NCI-H748 (cell line): Measurements from ENCODE around the gene BRPF3.
"Not testable (repeated sequence)": the region's sequence is repeated elsewhere in the genome, so short reads cannot be mapped to it uniquely, and the experiment has no call there.

Experiments
- DNase-seq: peaks from one replicate; lab custom pipeline; 2025; ENCODE audit not compliant: unreplicated experiment; lab: John Stamatoyannopoulos, UW

Gene BRPF3

GRCh38 chr6:36200154-36200891, 3.8 kb downstream of the BRPF3 start:
- DNase-seq, result no peak

GRCh38 chr6:36200998-36201596, 4.6 kb downstream of the BRPF3 start:
- DNase-seq, result no peak

- DNase-seq, result no peak
These were observed 5.1 kb downstream of the BRPF3 start for GRCh38 chr6:36201612-36202011.

- no peak for DNase-seq
These were observed 5.6 kb downstream of the BRPF3 start for GRCh38 chr6:36202101-36202500.

GRCh38 chr6:36204068-36204753, 7.7 kb downstream of the BRPF3 start:
- no peak for DNase-seq

- no peak for DNase-seq
These were observed 10.6 kb downstream of the BRPF3 start for GRCh38 chr6:36207155-36207554.

GRCh38 chr6:36209606-36210005, 13.1 kb downstream of the BRPF3 start:
- no peak for DNase-seq

GRCh38 chr6:36210182-36210581, 13.6 kb downstream of the BRPF3 start:
- DNase-seq, result no peak

- DNase-seq, result no peak
These were observed 14.5 kb downstream of the BRPF3 start for GRCh38 chr6:36210886-36211595.

- DNase-seq, result no peak
These were observed 20.0 kb downstream of the BRPF3 start for GRCh38 chr6:36216559-36216958.

GRCh38 chr6:36217188-36217587, 20.6 kb downstream of the BRPF3 start:
- DNase-seq, result no peak

GRCh38 chr6:36217946-36218345, 21.4 kb downstream of the BRPF3 start:
- no peak for DNase-seq

GRCh38 chr6:36218516-36218915, 22.0 kb downstream of the BRPF3 start:
- DNase-seq, result not testable (repeated sequence)

GRCh38 chr6:36219081-36219480, 22.5 kb downstream of the BRPF3 start:
- DNase-seq, result no peak

GRCh38 chr6:36220226-36220625, 23.7 kb downstream of the BRPF3 start:
- DNase-seq, result no peak

GRCh38 chr6:36221674-36222073, 25.1 kb downstream of the BRPF3 start:
- no peak for DNase-seq

GRCh38 chr6:36222924-36223323, 26.4 kb downstream of the BRPF3 start:
- no peak for DNase-seq

- DNase-seq, result no peak
These were observed 27.2 kb downstream of the BRPF3 start for GRCh38 chr6:36223706-36224105.

GRCh38 chr6:36224918-36225461, 28.4 kb downstream of the BRPF3 start:
- DNase-seq, result no peak

- DNase-seq, result no peak
These were observed 30.0 kb downstream of the BRPF3 start for GRCh38 chr6:36226438-36227047.
